SKM-1 (cell line): Measurements from ENCODE around the gene RAB26.
"Not testable (repeated sequence)": the region's sequence is repeated elsewhere in the genome, so short reads cannot be mapped to it uniquely, and the experiment has no call there.

Experiments
- DNase-seq: peaks from one replicate; lab custom pipeline; 2025; ENCODE audit not compliant: unreplicated experiment; lab: John Stamatoyannopoulos, UW

The RAB26 gene

GRCh38 chr16:2147981-2148671, at the start of gene RAB26:
RAB26 (plus strand) TSS chr16:2148625; CDS start chr16:2148784, 159 bp downstream.
- no peak for DNase-seq

- not testable (repeated sequence) for DNase-seq
Measured at GRCh38 chr16:2101581-2101980, 46.8 kb upstream of the RAB26 start.

GRCh38 chr16:2102471-2102870, 46.0 kb upstream of the RAB26 start:
- DNase-seq = no peak

GRCh38 chr16:2104464-2104863, 44.0 kb upstream of the RAB26 start:
- DNase-seq = not testable (repeated sequence)

GRCh38 chr16:2105291-2105690, 43.1 kb upstream of the RAB26 start:
- not testable (repeated sequence) for DNase-seq

- DNase-seq = not testable (repeated sequence)
Measured at GRCh38 chr16:2105769-2106168, 42.7 kb upstream of the RAB26 start.

- DNase-seq = not testable (repeated sequence)
Measured at GRCh38 chr16:2106211-2106610, 42.2 kb upstream of the RAB26 start.

- DNase-seq = not testable (repeated sequence)
Measured at GRCh38 chr16:2107121-2107790, 41.2 kb upstream of the RAB26 start.

GRCh38 chr16:2107791-2108125, 40.7 kb upstream of the RAB26 start:
- DNase-seq = not testable (repeated sequence)

GRCh38 chr16:2108446-2109270, 39.8 kb upstream of the RAB26 start:
- not testable (repeated sequence) for DNase-seq

- DNase-seq = not testable (repeated sequence)
Measured at GRCh38 chr16:2109271-2109580, 39.2 kb upstream of the RAB26 start.

GRCh38 chr16:2109872-2110271, 38.6 kb upstream of the RAB26 start:
- not testable (repeated sequence) for DNase-seq

- not testable (repeated sequence) for DNase-seq
Measured at GRCh38 chr16:2110332-2111008, 38.0 kb upstream of the RAB26 start.

GRCh38 chr16:2111009-2111353, 37.4 kb upstream of the RAB26 start:
- not testable (repeated sequence) for DNase-seq

- not testable (repeated sequence) for DNase-seq
Measured at GRCh38 chr16:2111412-2112335, 36.8 kb upstream of the RAB26 start.

- not testable (repeated sequence) for DNase-seq
Measured at GRCh38 chr16:2112539-2113106, 35.8 kb upstream of the RAB26 start.

- DNase-seq = not testable (repeated sequence)
Measured at GRCh38 chr16:2114225-2114624, 34.2 kb upstream of the RAB26 start.

- DNase-seq = not testable (repeated sequence)
Measured at GRCh38 chr16:2114885-2115590, 33.4 kb upstream of the RAB26 start.

- no peak for DNase-seq
Measured at GRCh38 chr16:2115591-2115973, 32.8 kb upstream of the RAB26 start.
